ENCODE measurements around the gene ZNF212.

- TF ChIP-seq CTCF (IDR thresholded peaks at IDR 0.05) (no peak), POLR2A (IDR thresholded peaks at IDR 0.05) (no peak)
Observed at GRCh38 chr7:149291036-149291780, 51.8 kb downstream of the ZNF212 start.

Data from lower leg skin (tissue), 3 donors.